ENCODE data around the gene FGFBP2. TPM values are rescaled to one million over a fixed set of nuclear protein-coding genes. Genes with fewer than 3 reads are reported as not detected.

Gene FGFBP2
- total and polyA plus RNA-seq, 2 experiments from 2014 or later = 0.18 to 0.56 TPM

DNA sequence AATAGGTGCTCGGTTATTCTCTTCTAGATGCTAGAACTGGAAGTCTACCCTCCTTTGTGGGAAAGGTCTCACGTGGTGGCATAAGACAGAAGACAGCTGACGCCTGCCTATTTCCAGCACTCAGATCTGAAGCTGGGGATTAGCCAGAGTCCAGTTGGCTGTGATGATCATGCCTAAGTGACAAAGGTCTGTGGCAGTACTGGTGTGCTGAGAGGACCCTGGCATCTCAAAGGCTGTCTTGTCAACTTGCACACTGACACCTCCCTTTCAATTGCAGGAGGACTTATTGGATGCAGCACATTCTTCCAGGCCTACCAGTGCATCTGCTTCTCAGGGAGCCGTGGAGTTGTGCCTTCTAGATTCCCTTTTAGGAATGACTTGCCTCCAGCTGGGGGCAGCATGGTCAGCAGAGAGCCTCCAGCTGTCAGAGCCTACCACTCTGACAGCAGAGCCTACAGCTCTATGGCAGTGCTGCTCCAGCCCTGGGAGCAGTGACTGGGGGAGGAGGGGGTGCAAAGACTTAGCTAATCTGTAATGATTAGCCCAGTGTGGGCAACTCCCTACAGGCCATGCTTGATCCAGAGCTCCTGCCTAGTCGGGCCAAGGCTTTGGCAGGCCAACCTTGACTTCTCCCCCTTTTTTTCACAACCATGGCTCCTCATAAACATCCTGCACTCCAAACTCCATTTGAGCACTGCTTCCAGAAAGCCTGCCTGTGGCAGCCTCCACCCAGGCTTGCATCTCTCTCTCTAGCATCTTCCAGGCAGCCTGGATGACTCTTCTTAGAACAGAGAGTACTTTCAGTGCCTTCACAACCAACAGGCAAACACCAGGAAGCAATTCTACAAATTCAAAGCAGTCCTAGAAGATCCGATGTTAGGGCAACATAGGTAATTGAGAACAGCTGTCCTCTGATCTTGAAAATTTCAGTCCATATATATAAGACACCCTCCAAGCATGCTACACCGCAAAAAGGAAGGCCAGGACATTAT, 13.8 kb upstream of the FGFBP2 start:
- Mint-ChIP-seq H3K27ac (no peak overlapping the region), H3K9me3 (no peaks in the 10 kb centered on the region), H3K4me3 (no peak overlapping the region), H3K4me1 (peaks cover 8% of the 10 kb centered on the region; the same call in 2 of the 3 replicates), H3K36me3 (ENCODE audit: low read depth) (peaks cover 47% of the 10 kb centered on the region), H3K27me3 (ENCODE audit: insufficient read depth, low read depth, poor library complexity) (peaks cover 7% of the 10 kb centered on the region)
- no peaks in the 10 kb centered on the region for H3K4me1 ChIP-seq (ENCODE audit: insufficient read depth)
- no peak overlapping the region for H3K27ac ChIP-seq (ENCODE audit: low read depth)
- no peaks in the 10 kb centered on the region for H3K9me2 ChIP-seq (ENCODE audit: insufficient read depth)
- DNase-seq (ENCODE audit: low spot score) (peak; percentile 36), ATAC-seq (peak; percentile 86)
- no peak overlapping the region for H3K4me3 ChIP-seq
- H2AFZ ChIP-seq = no peak overlapping the region
- H3F3A ChIP-seq (replicated peaks; ENCODE audit: low read depth) = no peaks in the 10 kb centered on the region
- TF ChIP-seq, protein P1, sequence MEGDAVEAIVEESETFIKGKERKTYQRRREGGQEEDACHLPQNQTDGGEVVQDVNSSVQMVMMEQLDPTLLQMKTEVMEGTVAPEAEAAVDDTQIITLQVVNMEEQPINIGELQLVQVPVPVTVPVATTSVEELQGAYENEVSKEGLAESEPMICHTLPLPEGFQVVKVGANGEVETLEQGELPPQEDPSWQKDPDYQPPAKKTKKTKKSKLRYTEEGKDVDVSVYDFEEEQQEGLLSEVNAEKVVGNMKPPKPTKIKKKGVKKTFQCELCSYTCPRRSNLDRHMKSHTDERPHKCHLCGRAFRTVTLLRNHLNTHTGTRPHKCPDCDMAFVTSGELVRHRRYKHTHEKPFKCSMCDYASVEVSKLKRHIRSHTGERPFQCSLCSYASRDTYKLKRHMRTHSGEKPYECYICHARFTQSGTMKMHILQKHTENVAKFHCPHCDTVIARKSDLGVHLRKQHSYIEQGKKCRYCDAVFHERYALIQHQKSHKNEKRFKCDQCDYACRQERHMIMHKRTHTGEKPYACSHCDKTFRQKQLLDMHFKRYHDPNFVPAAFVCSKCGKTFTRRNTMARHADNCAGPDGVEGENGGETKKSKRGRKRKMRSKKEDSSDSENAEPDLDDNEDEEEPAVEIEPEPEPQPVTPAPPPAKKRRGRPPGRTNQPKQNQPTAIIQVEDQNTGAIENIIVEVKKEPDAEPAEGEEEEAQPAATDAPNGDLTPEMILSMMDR (conservative IDR thresholded peaks at IDR 0.05; ENCODE audit: low read depth in 2 of 2) = peak in 1 of 2 experiments; percentile 53; a peak in 2 of 4 replicates
- TF ChIP-seq NANOG (IDR thresholded peaks at IDR 0.05; ENCODE audit: borderline replicate concordance) = no peak
- TF ChIP-seq, protein P2, sequence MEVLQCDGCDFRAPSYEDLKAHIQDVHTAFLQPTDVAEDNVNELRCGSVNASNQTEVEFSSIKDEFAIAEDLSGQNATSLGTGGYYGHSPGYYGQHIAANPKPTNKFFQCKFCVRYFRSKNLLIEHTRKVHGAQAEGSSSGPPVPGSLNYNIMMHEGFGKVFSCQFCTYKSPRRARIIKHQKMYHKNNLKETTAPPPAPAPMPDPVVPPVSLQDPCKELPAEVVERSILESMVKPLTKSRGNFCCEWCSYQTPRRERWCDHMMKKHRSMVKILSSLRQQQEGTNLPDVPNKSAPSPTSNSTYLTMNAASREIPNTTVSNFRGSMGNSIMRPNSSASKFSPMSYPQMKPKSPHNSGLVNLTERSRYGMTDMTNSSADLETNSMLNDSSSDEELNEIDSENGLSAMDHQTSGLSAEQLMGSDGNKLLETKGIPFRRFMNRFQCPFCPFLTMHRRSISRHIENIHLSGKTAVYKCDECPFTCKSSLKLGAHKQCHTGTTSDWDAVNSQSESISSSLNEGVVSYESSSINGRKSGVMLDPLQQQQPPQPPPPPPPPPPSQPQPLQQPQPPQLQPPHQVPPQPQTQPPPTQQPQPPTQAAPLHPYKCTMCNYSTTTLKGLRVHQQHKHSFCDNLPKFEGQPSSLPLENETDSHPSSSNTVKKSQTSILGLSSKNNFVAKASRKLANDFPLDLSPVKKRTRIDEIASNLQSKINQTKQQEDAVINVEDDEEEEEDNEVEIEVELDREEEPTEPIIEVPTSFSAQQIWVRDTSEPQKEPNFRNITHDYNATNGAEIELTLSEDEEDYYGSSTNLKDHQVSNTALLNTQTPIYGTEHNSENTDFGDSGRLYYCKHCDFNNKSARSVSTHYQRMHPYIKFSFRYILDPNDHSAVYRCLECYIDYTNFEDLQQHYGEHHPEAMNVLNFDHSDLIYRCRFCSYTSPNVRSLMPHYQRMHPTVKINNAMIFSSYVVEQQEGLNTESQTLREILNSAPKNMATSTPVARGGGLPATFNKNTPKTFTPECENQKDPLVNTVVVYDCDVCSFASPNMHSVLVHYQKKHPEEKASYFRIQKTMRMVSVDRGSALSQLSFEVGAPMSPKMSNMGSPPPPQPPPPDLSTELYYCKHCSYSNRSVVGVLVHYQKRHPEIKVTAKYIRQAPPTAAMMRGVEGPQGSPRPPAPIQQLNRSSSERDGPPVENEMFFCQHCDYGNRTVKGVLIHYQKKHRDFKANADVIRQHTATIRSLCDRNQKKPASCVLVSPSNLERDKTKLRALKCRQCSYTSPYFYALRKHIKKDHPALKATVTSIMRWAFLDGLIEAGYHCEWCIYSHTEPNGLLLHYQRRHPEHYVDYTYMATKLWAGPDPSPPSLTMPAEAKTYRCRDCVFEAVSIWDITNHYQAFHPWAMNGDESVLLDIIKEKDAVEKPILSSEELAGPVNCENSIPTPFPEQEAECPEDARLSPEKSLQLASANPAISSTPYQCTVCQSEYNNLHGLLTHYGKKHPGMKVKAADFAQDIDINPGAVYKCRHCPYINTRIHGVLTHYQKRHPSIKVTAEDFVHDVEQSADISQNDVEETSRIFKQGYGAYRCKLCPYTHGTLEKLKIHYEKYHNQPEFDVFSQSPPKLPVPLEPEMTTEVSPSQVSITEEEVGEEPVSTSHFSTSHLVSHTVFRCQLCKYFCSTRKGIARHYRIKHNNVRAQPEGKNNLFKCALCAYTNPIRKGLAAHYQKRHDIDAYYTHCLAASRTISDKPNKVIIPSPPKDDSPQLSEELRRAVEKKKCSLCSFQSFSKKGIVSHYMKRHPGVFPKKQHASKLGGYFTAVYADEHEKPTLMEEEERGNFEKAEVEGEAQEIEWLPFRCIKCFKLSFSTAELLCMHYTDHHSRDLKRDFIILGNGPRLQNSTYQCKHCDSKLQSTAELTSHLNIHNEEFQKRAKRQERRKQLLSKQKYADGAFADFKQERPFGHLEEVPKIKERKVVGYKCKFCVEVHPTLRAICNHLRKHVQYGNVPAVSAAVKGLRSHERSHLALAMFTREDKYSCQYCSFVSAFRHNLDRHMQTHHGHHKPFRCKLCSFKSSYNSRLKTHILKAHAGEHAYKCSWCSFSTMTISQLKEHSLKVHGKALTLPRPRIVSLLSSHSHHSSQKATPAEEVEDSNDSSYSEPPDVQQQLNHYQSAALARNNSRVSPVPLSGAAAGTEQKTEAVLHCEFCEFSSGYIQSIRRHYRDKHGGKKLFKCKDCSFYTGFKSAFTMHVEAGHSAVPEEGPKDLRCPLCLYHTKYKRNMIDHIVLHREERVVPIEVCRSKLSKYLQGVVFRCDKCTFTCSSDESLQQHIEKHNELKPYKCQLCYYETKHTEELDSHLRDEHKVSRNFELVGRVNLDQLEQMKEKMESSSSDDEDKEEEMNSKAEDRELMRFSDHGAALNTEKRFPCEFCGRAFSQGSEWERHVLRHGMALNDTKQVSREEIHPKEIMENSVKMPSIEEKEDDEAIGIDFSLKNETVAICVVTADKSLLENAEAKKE (CRISPR knock-in tag; IDR thresholded peaks at IDR 0.05) = no peak
- H3K27me3 ChIP-seq (ENCODE audit: insufficient read depth) = no peaks in the 10 kb centered on the region
- H3K79me2 ChIP-seq (replicated peaks; ENCODE audit: insufficient read depth) = no peaks in the 10 kb centered on the region
- H3K36me3 ChIP-seq (ENCODE audit: insufficient read depth) = peaks cover 6% of the 10 kb centered on the region
- no peak overlapping the region for H3K4me2 ChIP-seq
- no peaks in the 10 kb centered on the region; the same call in 1 of the 2 replicates for H4K20me1 ChIP-seq (replicated peaks; ENCODE audit: insufficient read depth)
